HepG2 (cell line): ENCODE measurements around the gene DCDC2. TPM values are rescaled to one million over a fixed set of nuclear protein-coding genes. Genes with fewer than 3 reads are reported as not detected.
A peak's percentile ranks its signal among the peaks of the same experiment; 100 is the strongest.
"Not testable (repeated sequence)": the region's sequence is repeated elsewhere in the genome, so short reads cannot be mapped to it uniquely, and the experiment has no call there.

ENCODE experiments used
- BCL6 ChIP-seq: IDR thresholded peaks from 2 replicates; pipeline ENCODE4 v1.6.1; 2016; ENCODE audit warnings: missing genetic modification reagents, missing compliant biosample characterization
- FOXA3 ChIP-seq: IDR thresholded peaks from 2 replicates; pipeline ENCODE4 v1.6.1; 2016; ENCODE audit warnings: missing genetic modification reagents, missing compliant biosample characterization
- FOXP1 ChIP-seq, 2 experiments: fragments of 450-650 bp in 1 of 2; IDR thresholded peaks; 2 replicates each; pipeline ENCODE4 v1.6.1; 2017 to 2018; ENCODE audit warnings: antibody characterized with exemption in 1 of 2
- NCOA2 ChIP-seq: sonication (generic); formaldehyde crosslinking; IDR thresholded peaks from 2 replicates; pipeline ENCODE4 v1.8.0; 2022; ENCODE audit warnings: inconsistent platforms
- SOX13 ChIP-seq, 3 experiments: fragments of 450-650 bp in 1 of 3; sonication (generic) in 1 of 3; formaldehyde crosslinking in 1 of 3; IDR thresholded peaks in 2 of 3; conservative IDR thresholded peaks in 1 of 3; 2 replicates each; pipeline versions ENCODE4 v1.5.0 to v1.6.1; 2016 to 2020; ENCODE audit warnings: antibody characterized with exemption in 1 of 3, mild to moderate bottlenecking in 1 of 3, missing compliant biosample characterization in 1 of 3, missing genetic modification reagents in 1 of 3, moderate library complexity in 1 of 3
- SOX5 ChIP-seq: IDR thresholded peaks from 2 replicates; pipeline ENCODE4 v1.6.1; 2016; ENCODE audit warnings: borderline replicate concordance
- polyA plus RNA-seq, 8 experiments: library from polyadenylated mRNA; depleted of rRNA in 3 of 8; stranded (reverse) in 7 of 8; unstranded in 1 of 8; fragments of >200 nt; fragmentation: Illumina TruSeq in 4 of 8; extraction: Trizol in 4 of 8; gene quantifications; 2 replicates each; pipeline versions ENCODE4 v1.2.1 to v1.2.3, GENCODE V29; 2011 to 2016; ENCODE audit warnings: low read depth in 4 of 8, missing spikeins in 1 of 8, mixed read lengths in 1 of 8; ENCODE audit not compliant: insufficient read depth in 1 of 8
- total RNA-seq, 5 experiments: library from RNA; depleted of rRNA; stranded (reverse); fragments of >200 nt; fragmentation: Illumina TruSeq; extraction: Trizol; gene quantifications; 2 replicates each; pipeline ENCODE4 v1.2.3, GENCODE V29; 2016; ENCODE audit warnings: low read depth in 1 of 5
- TF ChIP-seq, protein P1 (sequence below): IDR thresholded peaks from 2 replicates; pipeline ENCODE4 v1.4.0; 2020; ENCODE audit warnings: mild to moderate bottlenecking, missing genetic modification reagents
- TF ChIP-seq, protein P2 (sequence below): sonication (generic); formaldehyde crosslinking; IDR thresholded peaks from 2 replicates; pipeline ENCODE4 v1.5.1; 2020; ENCODE audit warnings: mild to moderate bottlenecking, missing genetic modification reagents, borderline replicate concordance
- TF ChIP-seq, protein P3 (sequence below): sonication (generic); formaldehyde crosslinking; conservative IDR thresholded peaks from 2 replicates; pipeline ENCODE4 v1.4.0; 2020; ENCODE audit warnings: mild to moderate bottlenecking, missing genetic modification reagents, moderate library complexity

The DCDC2 gene
- total and polyA plus RNA-seq, 2 of the 13 experiments (the other 11 are each of a cell fraction or from before 2014, with no cell fraction given): 9.0 to 36.2 TPM

DNA sequence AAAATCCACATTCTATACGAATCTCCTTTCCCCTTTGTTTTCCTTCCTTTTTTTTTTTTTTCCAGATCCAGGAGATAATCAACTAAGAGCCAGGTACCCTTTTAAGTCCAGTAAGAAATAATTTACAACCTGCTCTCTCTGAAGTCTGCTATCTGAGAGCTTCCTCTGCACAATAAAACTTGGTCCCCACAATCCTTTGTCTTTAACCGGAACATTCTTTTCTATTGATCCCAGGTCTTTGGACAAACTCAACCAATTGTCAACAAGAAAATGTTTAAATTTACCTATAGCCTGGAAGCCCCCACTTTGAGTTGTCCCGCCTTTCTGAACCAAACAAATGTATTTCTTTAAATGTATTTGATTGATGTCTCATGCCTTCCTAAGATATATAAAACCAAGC lies 35.4 kb downstream of the DCDC2 start (continued):
- TF ChIP-seq, protein P1, sequence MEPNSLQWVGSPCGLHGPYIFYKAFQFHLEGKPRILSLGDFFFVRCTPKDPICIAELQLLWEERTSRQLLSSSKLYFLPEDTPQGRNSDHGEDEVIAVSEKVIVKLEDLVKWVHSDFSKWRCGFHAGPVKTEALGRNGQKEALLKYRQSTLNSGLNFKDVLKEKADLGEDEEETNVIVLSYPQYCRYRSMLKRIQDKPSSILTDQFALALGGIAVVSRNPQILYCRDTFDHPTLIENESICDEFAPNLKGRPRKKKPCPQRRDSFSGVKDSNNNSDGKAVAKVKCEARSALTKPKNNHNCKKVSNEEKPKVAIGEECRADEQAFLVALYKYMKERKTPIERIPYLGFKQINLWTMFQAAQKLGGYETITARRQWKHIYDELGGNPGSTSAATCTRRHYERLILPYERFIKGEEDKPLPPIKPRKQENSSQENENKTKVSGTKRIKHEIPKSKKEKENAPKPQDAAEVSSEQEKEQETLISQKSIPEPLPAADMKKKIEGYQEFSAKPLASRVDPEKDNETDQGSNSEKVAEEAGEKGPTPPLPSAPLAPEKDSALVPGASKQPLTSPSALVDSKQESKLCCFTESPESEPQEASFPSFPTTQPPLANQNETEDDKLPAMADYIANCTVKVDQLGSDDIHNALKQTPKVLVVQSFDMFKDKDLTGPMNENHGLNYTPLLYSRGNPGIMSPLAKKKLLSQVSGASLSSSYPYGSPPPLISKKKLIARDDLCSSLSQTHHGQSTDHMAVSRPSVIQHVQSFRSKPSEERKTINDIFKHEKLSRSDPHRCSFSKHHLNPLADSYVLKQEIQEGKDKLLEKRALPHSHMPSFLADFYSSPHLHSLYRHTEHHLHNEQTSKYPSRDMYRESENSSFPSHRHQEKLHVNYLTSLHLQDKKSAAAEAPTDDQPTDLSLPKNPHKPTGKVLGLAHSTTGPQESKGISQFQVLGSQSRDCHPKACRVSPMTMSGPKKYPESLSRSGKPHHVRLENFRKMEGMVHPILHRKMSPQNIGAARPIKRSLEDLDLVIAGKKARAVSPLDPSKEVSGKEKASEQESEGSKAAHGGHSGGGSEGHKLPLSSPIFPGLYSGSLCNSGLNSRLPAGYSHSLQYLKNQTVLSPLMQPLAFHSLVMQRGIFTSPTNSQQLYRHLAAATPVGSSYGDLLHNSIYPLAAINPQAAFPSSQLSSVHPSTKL (CRISPR knock-in tag): peak; percentile 24; the same call in 1 of the 2 replicates
- TF ChIP-seq FOXA3 (CRISPR knock-in tag) (0 out of 2 replicates have a peak, but pooled peaks have one; percentile 32), NCOA2 (CRISPR knock-in tag) (peak; percentile 35; the same call in 1 of the 2 replicates), SOX5 (CRISPR knock-in tag) (peak; percentile 74), BCL6 (CRISPR knock-in tag) (peak; percentile 30; the same call in 1 of the 2 replicates), SOX13 (IDR thresholded peaks at IDR 0.05) (peak; percentile 53; the same call in 1 of the 2 replicates), SOX13 (CRISPR knock-in tag; conservative IDR thresholded peaks at IDR 0.05 in 1 of 2, IDR thresholded peaks at IDR 0.05 in 1 of 2) (peak in 1 of 2 experiments; percentile 76; a peak in 2 of 4 replicates), FOXP1 (CRISPR knock-in tag; IDR thresholded peaks at IDR 0.05) (0 out of 2 replicates have a peak, but pooled peaks have one; percentile 3)
- TF ChIP-seq, protein P2, sequence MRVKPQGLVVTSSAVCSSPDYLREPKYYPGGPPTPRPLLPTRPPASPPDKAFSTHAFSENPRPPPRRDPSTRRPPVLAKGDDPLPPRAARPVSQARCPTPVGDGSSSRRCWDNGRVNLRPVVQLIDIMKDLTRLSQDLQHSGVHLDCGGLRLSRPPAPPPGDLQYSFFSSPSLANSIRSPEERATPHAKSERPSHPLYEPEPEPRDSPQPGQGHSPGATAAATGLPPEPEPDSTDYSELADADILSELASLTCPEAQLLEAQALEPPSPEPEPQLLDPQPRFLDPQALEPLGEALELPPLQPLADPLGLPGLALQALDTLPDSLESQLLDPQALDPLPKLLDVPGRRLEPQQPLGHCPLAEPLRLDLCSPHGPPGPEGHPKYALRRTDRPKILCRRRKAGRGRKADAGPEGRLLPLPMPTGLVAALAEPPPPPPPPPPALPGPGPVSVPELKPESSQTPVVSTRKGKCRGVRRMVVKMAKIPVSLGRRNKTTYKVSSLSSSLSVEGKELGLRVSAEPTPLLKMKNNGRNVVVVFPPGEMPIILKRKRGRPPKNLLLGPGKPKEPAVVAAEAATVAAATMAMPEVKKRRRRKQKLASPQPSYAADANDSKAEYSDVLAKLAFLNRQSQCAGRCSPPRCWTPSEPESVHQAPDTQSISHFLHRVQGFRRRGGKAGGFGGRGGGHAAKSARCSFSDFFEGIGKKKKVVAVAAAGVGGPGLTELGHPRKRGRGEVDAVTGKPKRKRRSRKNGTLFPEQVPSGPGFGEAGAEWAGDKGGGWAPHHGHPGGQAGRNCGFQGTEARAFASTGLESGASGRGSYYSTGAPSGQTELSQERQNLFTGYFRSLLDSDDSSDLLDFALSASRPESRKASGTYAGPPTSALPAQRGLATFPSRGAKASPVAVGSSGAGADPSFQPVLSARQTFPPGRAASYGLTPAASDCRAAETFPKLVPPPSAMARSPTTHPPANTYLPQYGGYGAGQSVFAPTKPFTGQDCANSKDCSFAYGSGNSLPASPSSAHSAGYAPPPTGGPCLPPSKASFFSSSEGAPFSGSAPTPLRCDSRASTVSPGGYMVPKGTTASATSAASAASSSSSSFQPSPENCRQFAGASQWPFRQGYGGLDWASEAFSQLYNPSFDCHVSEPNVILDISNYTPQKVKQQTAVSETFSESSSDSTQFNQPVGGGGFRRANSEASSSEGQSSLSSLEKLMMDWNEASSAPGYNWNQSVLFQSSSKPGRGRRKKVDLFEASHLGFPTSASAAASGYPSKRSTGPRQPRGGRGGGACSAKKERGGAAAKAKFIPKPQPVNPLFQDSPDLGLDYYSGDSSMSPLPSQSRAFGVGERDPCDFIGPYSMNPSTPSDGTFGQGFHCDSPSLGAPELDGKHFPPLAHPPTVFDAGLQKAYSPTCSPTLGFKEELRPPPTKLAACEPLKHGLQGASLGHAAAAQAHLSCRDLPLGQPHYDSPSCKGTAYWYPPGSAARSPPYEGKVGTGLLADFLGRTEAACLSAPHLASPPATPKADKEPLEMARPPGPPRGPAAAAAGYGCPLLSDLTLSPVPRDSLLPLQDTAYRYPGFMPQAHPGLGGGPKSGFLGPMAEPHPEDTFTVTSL: peak; percentile 44; the same call in 1 of the 2 replicates
- TF ChIP-seq, protein P3, sequence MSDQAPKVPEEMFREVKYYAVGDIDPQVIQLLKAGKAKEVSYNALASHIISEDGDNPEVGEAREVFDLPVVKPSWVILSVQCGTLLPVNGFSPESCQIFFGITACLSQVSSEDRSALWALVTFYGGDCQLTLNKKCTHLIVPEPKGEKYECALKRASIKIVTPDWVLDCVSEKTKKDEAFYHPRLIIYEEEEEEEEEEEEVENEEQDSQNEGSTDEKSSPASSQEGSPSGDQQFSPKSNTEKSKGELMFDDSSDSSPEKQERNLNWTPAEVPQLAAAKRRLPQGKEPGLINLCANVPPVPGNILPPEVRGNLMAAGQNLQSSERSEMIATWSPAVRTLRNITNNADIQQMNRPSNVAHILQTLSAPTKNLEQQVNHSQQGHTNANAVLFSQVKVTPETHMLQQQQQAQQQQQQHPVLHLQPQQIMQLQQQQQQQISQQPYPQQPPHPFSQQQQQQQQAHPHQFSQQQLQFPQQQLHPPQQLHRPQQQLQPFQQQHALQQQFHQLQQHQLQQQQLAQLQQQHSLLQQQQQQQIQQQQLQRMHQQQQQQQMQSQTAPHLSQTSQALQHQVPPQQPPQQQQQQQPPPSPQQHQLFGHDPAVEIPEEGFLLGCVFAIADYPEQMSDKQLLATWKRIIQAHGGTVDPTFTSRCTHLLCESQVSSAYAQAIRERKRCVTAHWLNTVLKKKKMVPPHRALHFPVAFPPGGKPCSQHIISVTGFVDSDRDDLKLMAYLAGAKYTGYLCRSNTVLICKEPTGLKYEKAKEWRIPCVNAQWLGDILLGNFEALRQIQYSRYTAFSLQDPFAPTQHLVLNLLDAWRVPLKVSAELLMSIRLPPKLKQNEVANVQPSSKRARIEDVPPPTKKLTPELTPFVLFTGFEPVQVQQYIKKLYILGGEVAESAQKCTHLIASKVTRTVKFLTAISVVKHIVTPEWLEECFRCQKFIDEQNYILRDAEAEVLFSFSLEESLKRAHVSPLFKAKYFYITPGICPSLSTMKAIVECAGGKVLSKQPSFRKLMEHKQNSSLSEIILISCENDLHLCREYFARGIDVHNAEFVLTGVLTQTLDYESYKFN (CRISPR knock-in tag): peak; percentile 29; the same call in 1 of the 2 replicates
- not testable (repeated sequence) for TF ChIP-seq FOXP1 (IDR thresholded peaks at IDR 0.05)
